VCaP (cell line): ENCODE data around the gene TWIST1.

ENCODE experiments used
- H3K27ac ChIP-seq: fragments of 450-650 bp; 2 replicates; pipeline ENCODE4 v1.5.1; 2017
- TF ChIP-seq, protein P1 (sequence below): fragments of 450-650 bp; conservative IDR thresholded peaks from 2 replicates; pipeline ENCODE4 v1.5.1; 2017; ENCODE audit warnings: mild to moderate bottlenecking, moderate library complexity

The TWIST1 gene

DNA sequence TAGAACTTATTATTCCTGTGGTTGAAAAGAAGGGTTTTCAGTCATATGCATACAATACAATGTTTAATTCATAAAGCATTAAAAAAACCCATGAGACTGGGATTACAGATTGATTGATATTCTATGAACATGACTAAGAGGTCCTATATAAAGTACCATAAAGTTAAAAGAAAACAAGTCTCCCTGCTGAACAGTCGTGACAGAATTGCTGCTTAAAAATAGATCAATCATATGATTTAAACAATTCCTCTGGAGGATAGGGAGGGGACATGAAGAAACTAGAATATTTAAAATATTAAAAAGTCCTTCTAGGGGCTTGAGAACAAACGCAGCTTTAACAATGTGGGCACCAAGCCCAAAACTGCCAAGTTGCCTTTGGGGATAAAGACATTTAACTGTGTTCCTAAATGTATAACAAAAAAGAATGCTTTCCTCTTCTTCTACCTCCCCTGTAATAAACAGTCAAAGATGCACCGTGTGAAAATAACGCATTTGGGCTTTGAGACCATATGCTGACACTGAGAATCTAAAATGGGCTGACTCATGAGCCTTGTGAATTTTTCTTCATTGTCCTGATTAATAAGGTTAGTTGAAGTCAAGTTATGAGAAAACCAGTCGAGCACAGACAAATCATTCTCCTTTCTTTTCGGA is 25.8 kb downstream of the TWIST1 start:
- TF ChIP-seq, protein P1, sequence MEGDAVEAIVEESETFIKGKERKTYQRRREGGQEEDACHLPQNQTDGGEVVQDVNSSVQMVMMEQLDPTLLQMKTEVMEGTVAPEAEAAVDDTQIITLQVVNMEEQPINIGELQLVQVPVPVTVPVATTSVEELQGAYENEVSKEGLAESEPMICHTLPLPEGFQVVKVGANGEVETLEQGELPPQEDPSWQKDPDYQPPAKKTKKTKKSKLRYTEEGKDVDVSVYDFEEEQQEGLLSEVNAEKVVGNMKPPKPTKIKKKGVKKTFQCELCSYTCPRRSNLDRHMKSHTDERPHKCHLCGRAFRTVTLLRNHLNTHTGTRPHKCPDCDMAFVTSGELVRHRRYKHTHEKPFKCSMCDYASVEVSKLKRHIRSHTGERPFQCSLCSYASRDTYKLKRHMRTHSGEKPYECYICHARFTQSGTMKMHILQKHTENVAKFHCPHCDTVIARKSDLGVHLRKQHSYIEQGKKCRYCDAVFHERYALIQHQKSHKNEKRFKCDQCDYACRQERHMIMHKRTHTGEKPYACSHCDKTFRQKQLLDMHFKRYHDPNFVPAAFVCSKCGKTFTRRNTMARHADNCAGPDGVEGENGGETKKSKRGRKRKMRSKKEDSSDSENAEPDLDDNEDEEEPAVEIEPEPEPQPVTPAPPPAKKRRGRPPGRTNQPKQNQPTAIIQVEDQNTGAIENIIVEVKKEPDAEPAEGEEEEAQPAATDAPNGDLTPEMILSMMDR = no peak
- H3K27ac ChIP-seq = no peak overlapping the region

DNA sequence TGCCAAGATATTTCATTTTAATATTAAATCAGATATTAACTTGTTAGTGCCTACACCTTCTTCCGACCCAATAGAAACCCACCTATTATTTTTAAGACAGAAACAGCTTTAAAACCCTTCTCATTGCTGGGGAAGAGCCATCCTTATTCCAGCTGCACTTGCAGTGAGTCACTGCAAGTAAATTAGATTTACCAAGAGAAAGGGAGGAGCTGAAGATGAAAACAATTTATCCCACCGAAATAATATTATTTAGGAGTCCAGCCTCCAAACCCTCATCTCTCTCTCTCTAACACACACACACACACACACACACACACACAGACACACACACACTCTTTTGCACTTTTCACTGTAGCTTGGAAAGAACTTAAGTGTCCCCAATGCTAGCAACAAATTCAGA is 26.9 kb downstream of the TWIST1 start:
- H3K27ac ChIP-seq = no peak overlapping the region
- TF ChIP-seq, protein P1 = no peak

DNA sequence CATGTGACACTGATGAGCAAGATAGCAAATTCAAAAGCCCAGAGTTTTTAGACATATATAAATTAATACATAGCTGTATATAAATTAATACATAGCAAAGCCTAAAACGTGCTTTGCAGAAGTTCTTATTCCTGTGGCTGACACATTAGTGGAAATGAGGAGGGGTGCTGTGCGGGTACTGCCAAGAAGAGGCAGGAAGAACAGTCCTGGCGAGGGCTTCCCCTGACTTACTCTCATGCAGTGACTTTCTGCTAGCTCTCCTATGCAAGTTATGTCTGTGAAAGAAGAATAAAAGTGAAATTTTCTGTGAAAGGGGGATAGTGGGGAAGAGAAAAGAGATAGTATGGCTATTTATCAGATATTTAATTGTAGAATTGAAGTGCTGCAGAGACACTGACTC is 27.6 kb downstream of the TWIST1 start:
- TF ChIP-seq, protein P1 = no peak
- H3K27ac ChIP-seq = no peak overlapping the region

DNA sequence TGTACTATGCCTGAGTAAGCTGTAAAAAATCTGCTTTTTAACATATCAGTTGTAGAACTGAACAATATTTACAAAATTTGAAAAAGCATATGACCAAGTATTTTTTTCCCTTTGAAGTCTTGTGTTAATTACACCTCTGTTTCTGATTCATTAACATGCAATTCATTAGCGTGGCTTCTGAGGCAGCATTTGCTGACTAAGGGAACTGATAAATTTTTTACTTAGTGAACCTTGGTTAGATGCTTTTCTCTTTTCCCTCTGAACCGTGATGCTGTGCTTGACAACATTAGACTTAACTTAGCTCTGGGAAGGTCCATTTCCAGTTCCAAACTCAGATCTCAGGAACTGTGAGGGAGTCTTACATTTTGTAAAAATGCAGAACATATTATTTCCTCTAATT is 28.1 kb downstream of the TWIST1 start:
- TF ChIP-seq, protein P1 = no peak
- no peak overlapping the region for H3K27ac ChIP-seq

DNA sequence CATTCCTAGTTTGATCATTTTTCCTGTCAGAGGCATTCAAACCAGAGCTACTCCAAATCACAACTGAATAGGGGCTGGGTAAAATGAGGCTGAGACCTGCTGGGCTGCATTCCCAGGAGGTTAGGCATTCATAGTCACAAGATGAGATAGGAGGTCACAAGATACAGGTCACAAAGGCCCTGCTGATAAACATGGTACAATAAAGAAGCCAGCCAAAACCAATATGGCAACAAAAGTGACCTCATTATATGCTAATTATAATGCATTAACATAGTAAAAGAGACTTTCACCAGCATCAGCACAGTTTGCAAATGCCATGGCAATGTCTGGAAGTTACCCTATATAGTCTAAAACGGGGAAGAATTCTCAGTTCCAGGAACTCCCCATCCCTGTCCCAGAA is 37.3 kb downstream of the TWIST1 start:
- TF ChIP-seq, protein P1 = no peak
- H3K27ac ChIP-seq = no peak overlapping the region

DNA sequence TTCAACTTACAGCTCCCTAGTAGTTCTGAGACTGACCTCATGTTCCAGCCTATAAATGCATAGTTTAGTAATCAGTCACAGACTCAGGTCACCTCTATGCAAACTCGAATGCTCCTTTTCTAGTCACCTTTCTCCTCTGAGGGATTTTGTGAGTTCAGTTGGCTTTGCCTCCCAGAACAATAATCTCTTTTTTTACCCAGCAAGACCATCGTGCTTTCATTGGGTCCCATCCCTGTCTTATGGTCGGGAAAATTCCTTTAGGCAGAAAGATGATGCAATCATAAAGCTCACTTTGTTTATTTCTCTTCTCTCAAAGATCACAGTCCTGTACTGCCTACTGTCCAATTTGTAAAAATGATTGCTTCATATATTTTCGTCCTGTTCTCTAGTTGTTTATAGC is 38.4 kb downstream of the TWIST1 start:
- TF ChIP-seq, protein P1 = no peak
- H3K27ac ChIP-seq = no peak overlapping the region

DNA sequence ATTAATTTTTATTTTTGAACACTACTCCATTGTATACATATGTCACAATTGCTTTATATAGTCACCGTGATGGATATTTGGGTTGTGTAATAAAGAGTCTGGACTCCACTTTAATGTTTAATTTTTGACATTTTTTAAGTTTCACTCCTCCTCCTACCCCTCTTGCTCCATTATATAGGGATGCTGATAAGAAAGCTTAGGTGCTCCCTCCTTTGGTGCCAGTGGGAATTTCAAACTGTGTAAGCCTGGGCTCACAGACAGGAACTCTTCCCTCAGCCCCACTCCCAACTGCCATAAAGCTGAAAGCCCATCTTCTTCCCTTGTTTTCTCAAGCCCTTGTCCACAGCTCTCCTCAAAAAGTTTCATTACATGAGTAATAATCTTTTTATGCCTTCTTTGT is 47.6 kb downstream of the TWIST1 start:
- TF ChIP-seq, protein P1 = no peak
- no peak overlapping the region for H3K27ac ChIP-seq
